ENCODE data around the gene ONECUT2.

GRCh38 chr18:57461652-57462269 is 26.6 kb downstream of the ONECUT2 start:
- TF ChIP-seq POLR2A (IDR thresholded peaks at IDR 0.05) (no peak), CTCF (IDR thresholded peaks at IDR 0.05) (no peak), EP300 (IDR thresholded peaks at IDR 0.05) (no peak)

Data from ovary (tissue), 3 donors.